Keratinocyte (primary cell): Measurements from ENCODE around the gene DDX39A. TPM values are rescaled to one million over a fixed set of nuclear protein-coding genes. Genes with fewer than 3 reads are reported as not detected.

ENCODE experiments used
- DNase-seq: peaks from one replicate; pipeline ENCODE4 v3.0.0-alpha.2; 2011; ENCODE audit warnings: low read depth, missing footprints, low spot score
- FAIRE-seq: peaks from 2 replicates; lab custom pipeline; 2011; peaks lifted over from hg19 to GRCh38; lab: Jason Lieb, UNC
- H2AFZ ChIP-seq: 2 replicates; pipeline ENCODE4 v1.6.0; 2012; ENCODE audit warnings: low read length, control low read depth, inconsistent platforms; ENCODE audit not compliant: control insufficient read depth
- H3K27ac ChIP-seq: 2 replicates; pipeline ENCODE4 v1.5.1; 2011; ENCODE audit warnings: low read length; ENCODE audit not compliant: control insufficient read depth, insufficient read depth
- H3K27me3 ChIP-seq: 3 replicates; pipeline ENCODE4 v1.6.0; 2011; ENCODE audit warnings: low read length; ENCODE audit not compliant: control insufficient read depth, insufficient read depth; ENCODE audit errors: extremely low read depth
- H3K36me3 ChIP-seq, 2 experiments: 2 replicates in 1 of 2; 3 replicates in 1 of 2; pipeline ENCODE4 v1.5.1; 2011; ENCODE audit warnings: low read length in 2 of 2, mild to moderate bottlenecking in 1 of 2; ENCODE audit not compliant: control insufficient read depth in 2 of 2, insufficient read depth in 2 of 2; ENCODE audit errors: extremely low read depth in 1 of 2
- H3K4me1 ChIP-seq: 3 replicates; pipeline ENCODE4 v1.5.1; 2011; ENCODE audit warnings: low read length; ENCODE audit not compliant: control insufficient read depth, insufficient read depth; ENCODE audit errors: extremely low read depth
- H3K4me2 ChIP-seq: 3 replicates; pipeline ENCODE4 v1.6.0; 2011; ENCODE audit warnings: low read depth, low read length; ENCODE audit not compliant: control insufficient read depth, insufficient read depth; ENCODE audit errors: extremely low read depth
- H3K4me3 ChIP-seq, 3 experiments: fragments of 200-600 bp in 1 of 3; sonication (generic) in 1 of 3; 2 replicates in 2 of 3; 3 replicates in 1 of 3; pipeline ENCODE4 v1.5.1; 2011 to 2016; ENCODE audit warnings: low read length in 3 of 3, mild to moderate bottlenecking in 3 of 3, control low read depth in 2 of 3, inconsistent platforms in 1 of 3, low read depth in 1 of 3, mixed read lengths in 1 of 3, mixed run types in 1 of 3, moderate library complexity in 1 of 3; ENCODE audit not compliant: control insufficient read depth in 2 of 3, insufficient read depth in 2 of 3; ENCODE audit errors: extremely low read depth in 1 of 3
- H3K79me2 ChIP-seq: 2 replicates; pipeline ENCODE4 v1.6.0; 2012; ENCODE audit warnings: low read length; ENCODE audit not compliant: control insufficient read depth, insufficient read depth
- H3K9ac ChIP-seq: 3 replicates; pipeline ENCODE4 v1.6.0; 2011; ENCODE audit warnings: low read length; ENCODE audit not compliant: control insufficient read depth, insufficient read depth; ENCODE audit errors: extremely low read depth
- H3K9me1 ChIP-seq: 3 replicates; pipeline ENCODE4 v1.6.0; 2011; ENCODE audit warnings: low read length; ENCODE audit not compliant: control insufficient read depth, insufficient read depth; ENCODE audit errors: extremely low read depth
- H3K9me3 ChIP-seq: 2 replicates; pipeline ENCODE4 v1.5.1; 2012; ENCODE audit warnings: low read depth, low read length; ENCODE audit not compliant: control insufficient read depth
- H4K20me1 ChIP-seq: 3 replicates; pipeline ENCODE4 v1.6.0; 2011; ENCODE audit warnings: low read length; ENCODE audit not compliant: control insufficient read depth, insufficient read depth; ENCODE audit errors: extremely low read depth
- CTCF ChIP-seq, 3 experiments: IDR thresholded peaks in 1 of 3; conservative IDR thresholded peaks in 1 of 3; optimal IDR thresholded peaks in 1 of 3; 2 replicates in 2 of 3; 3 replicates in 1 of 3; pipeline versions ENCODE3 to v1.5.1; 2011; ENCODE audit warnings: low read length in 3 of 3, mild to moderate bottlenecking in 3 of 3, moderate library complexity in 2 of 3, control low read depth in 1 of 3, inconsistent platforms in 1 of 3; ENCODE audit not compliant: insufficient read depth in 2 of 3; ENCODE audit errors: extremely low read depth in 1 of 3
- EZH2 ChIP-seq: IDR thresholded peaks from one replicate; pipeline ENCODE4 v1.6.1; 2012; ENCODE audit warnings: inconsistent platforms, mild to moderate bottlenecking, low read length, moderate library complexity
- dilution Hi-C: fragments of 300-500 bp; cut with MboI; formaldehyde crosslinking; loops from one replicate; pipeline ENCODE4 v1.7.0; 2020; ENCODE audit warnings: low sequenced_read_pairs; ENCODE audit not compliant: extremely low pct_ligation_motif_present
- polyA plus RNA-seq, 5 experiments: library from polyadenylated mRNA; depleted of rRNA in 3 of 5; stranded (reverse) in 3 of 5; stranded (forward) in 1 of 5; unstranded in 1 of 5; fragments of >200 nt; gene quantifications; 1 replicate in 1 of 5; 2 replicates in 3 of 5; 3 replicates in 1 of 5; pipeline versions ENCODE4 v1.2.1 to v1.2.3, GENCODE V29; 2011 to 2012; ENCODE audit warnings: missing spikeins in 2 of 5, low read depth in 1 of 5, low replicate concordance in 1 of 5

DDX39A gene
- polyA plus RNA-seq, 1 donor (not counting 4 experiments of a cell fraction or from before 2014, with no cell fraction given): 54.9 TPM

GRCh38 chr19:14449321-14449720, 30.2 kb upstream of the DDX39A start:
- no peaks in the 10 kb centered on the region for H3K9me3 ChIP-seq
- no peaks in the 10 kb centered on the region for H3K9me1 ChIP-seq
- H3K9ac ChIP-seq: no peak overlapping the region
- dilution Hi-C loops: no loop called here
- no peak overlapping the region for H3K4me2 ChIP-seq
- H3K36me3 ChIP-seq: no peaks in the 10 kb centered on the region
- H4K20me1 ChIP-seq: no peaks in the 10 kb centered on the region
- H3K27ac ChIP-seq: no peak overlapping the region
- no peak for FAIRE-seq
- no peak for DNase-seq
- H3K4me3 ChIP-seq: no peak overlapping the region
- no peaks in the 10 kb centered on the region for H3K79me2 ChIP-seq
- H3K4me1 ChIP-seq: no peaks in the 10 kb centered on the region
- H2AFZ ChIP-seq: no peak overlapping the region
- no peak for TF ChIP-seq CTCF (optimal IDR thresholded peaks at IDR 0.05 in 1 of 3, IDR thresholded peaks at IDR 0.05 in 1 of 3, conservative IDR thresholded peaks at IDR 0.05 in 1 of 3; ENCODE audit: extremely low read depth in 1 of 3, insufficient read depth in 2 of 3, low read length in 3 of 3)
- TF ChIP-seq EZH2: no peak
- no peaks in the 10 kb centered on the region for H3K27me3 ChIP-seq

GRCh38 chr19:14446336-14447036, 27.3 kb upstream of the DDX39A start:
- no peak for FAIRE-seq
- TF ChIP-seq CTCF (optimal IDR thresholded peaks at IDR 0.05 in 1 of 3, IDR thresholded peaks at IDR 0.05 in 1 of 3, conservative IDR thresholded peaks at IDR 0.05 in 1 of 3; ENCODE audit: extremely low read depth in 1 of 3, insufficient read depth in 2 of 3, low read length in 3 of 3) (no peak), EZH2 (no peak)
- no peak for DNase-seq
- Histone ChIP-seq H3K4me3 (no peak overlapping the region), H3K27me3 (no peaks in the 10 kb centered on the region), H3K9ac (no peak overlapping the region), H3K36me3 (no peaks in the 10 kb centered on the region), H3K9me1 (no peaks in the 10 kb centered on the region), H2AFZ (no peak overlapping the region), H3K4me1 (no peaks in the 10 kb centered on the region), H3K27ac (no peak overlapping the region), H4K20me1 (no peaks in the 10 kb centered on the region), H3K4me2 (no peak overlapping the region), H3K9me3 (no peaks in the 10 kb centered on the region), H3K79me2 (no peaks in the 10 kb centered on the region)
- dilution Hi-C loops: no loop called here
